ENCODE measurements around the gene ABCC5. TPM values are rescaled to one million over a fixed set of nuclear protein-coding genes. Genes with fewer than 3 reads are reported as not detected.
"Not testable (repeated sequence)": the region's sequence is repeated elsewhere in the genome, so short reads cannot be mapped to it uniquely, and the experiment has no call there.

The ABCC5 gene
- polyA plus RNA-seq, 1 donor, result 28.1 TPM

- no peak for DNase-seq
Observed at GRCh38 chr3:183884097-183884426, 133.6 kb downstream of the ABCC5 start.

- no peak for DNase-seq
Observed at GRCh38 chr3:183883291-183884096, 134.2 kb downstream of the ABCC5 start.

- DNase-seq, result no peak
Observed at GRCh38 chr3:183880121-183880520, 137.6 kb downstream of the ABCC5 start.

GRCh38 chr3:183879243-183879642 is 138.4 kb downstream of the ABCC5 start:
- DNase-seq, result no peak

- peak; percentile 32 for DNase-seq
Observed at GRCh38 chr3:183878071-183878470, 139.6 kb downstream of the ABCC5 start.

- not testable (repeated sequence) for DNase-seq
Observed at GRCh38 chr3:183877227-183877626, 140.5 kb downstream of the ABCC5 start.

- no peak for DNase-seq
Observed at GRCh38 chr3:183875411-183875810, 142.3 kb downstream of the ABCC5 start.

GRCh38 chr3:183873914-183874313 is 143.8 kb downstream of the ABCC5 start:
- DNase-seq, result no peak

- DNase-seq, result no peak
Observed at GRCh38 chr3:183871541-183871940, 146.1 kb downstream of the ABCC5 start.

- DNase-seq, result no peak
Observed at GRCh38 chr3:183870563-183870962, 147.1 kb downstream of the ABCC5 start.

Other genes starting within 250 kb of the ABCC5 start
- gene MAP6D1, start 192.3 kb downstream of the ABCC5 start, polyA plus RNA-seq (ENCODE audit: insufficient read length), result 44.8 TPM
- gene PARL, start 133.0 kb downstream of the ABCC5 start, polyA plus RNA-seq (ENCODE audit: insufficient read length), result 35.5 TPM
- not detected for gene HTR3D, start 13.9 kb upstream of the ABCC5 start, polyA plus RNA-seq (ENCODE audit: insufficient read length)
- not detected for gene HTR3C, start 35.2 kb upstream of the ABCC5 start, polyA plus RNA-seq (ENCODE audit: insufficient read length)
- gene HTR3E, start 79.2 kb upstream of the ABCC5 start, polyA plus RNA-seq (ENCODE audit: insufficient read length), result 0.14 TPM
- gene EIF2B5, start 117.5 kb upstream of the ABCC5 start, polyA plus RNA-seq (ENCODE audit: insufficient read length), result 41.3 TPM
- gene DVL3, start 137.5 kb upstream of the ABCC5 start, polyA plus RNA-seq (ENCODE audit: insufficient read length), result 97.4 TPM
- 175 TPM for gene AP2M1, start 157.0 kb upstream of the ABCC5 start, polyA plus RNA-seq (ENCODE audit: insufficient read length)
- 51.5 TPM for gene ABCF3, start 168.3 kb upstream of the ABCC5 start, polyA plus RNA-seq (ENCODE audit: insufficient read length)
- 0.63 TPM for gene VWA5B2, start 211.7 kb upstream of the ABCC5 start, polyA plus RNA-seq (ENCODE audit: insufficient read length)
- gene ALG3, start 231.1 kb upstream of the ABCC5 start, polyA plus RNA-seq (ENCODE audit: insufficient read length), result 25.5 TPM
- 1.0 TPM for gene EEF1AKMT4, start 231.8 kb upstream of the ABCC5 start, polyA plus RNA-seq (ENCODE audit: insufficient read length)
- gene CAMK2N2, start 243.7 kb upstream of the ABCC5 start, polyA plus RNA-seq (ENCODE audit: insufficient read length), result not detected